Hippocampal formation (tissue), 2 donors: ENCODE measurements around the gene PIP5K1A.
"Not testable (repeated sequence)": the region's sequence is repeated elsewhere in the genome, so short reads cannot be mapped to it uniquely, and the experiment has no call there.

Source experiments
- DNase-seq, 2 donors: peaks; one replicate each; lab custom pipeline; 2025; lab: John Stamatoyannopoulos, UW

Gene PIP5K1A

DNA sequence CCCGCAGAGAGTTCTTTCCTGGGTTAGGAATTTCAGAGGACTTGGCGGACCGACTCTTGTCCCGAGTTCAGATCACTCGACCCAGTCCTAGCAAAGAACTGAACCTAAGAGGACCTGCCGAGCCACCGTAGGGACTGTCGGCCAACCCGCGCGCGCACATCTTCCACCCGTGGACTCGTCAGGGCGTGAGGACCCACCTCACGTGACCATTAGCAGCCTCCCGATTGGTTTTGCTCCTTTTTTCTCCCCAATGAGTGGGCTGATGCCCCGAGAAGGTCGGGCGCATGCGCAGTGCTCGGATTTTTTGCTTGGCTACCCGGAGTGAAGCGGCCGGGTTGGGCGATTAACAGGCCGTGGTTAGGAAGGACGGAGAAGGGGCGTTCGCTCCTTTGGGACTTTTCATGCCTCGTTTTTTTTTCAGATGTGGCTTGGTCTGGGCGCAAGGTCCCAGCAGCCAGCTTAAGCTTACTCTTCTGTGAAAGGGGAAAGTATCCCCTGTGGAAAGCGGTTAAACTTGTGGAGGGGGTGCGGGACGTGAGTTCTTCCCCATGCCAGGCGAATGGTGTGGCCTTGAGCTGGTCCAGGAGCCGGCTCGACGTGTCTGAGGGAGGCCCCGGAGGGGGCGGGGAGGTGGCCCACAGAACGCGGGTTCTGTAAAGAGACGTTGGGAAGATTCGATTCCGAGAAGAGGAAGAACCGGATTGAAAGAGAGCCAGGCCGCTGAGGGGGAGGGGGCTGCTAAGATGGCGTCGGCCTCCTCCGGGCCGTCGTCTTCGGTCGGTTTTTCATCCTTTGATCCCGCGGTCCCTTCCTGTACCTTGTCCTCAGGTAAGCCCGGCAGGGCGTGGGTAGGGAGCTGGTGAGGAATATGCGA lies at the start of gene PIP5K1A:
TSS of gene PIP5K1A (plus strand) at position 299 of the 874 bp plus-strand sequence. CDS start at position 744, 445 bp downstream.
- DNase-seq = peak; percentile 97 to 98

- DNase-seq = peak; percentile 3 to 17
Measured at GRCh38 chr1:151156515-151156819, 41.9 kb upstream of the PIP5K1A start, which contains the start of gene TNFAIP8L2. Gene TNFAIP8L2, plus strand, starts transcription at chr1:151156649. Its CDS starts 2,049 bp downstream, at chr1:151158698.

DNA sequence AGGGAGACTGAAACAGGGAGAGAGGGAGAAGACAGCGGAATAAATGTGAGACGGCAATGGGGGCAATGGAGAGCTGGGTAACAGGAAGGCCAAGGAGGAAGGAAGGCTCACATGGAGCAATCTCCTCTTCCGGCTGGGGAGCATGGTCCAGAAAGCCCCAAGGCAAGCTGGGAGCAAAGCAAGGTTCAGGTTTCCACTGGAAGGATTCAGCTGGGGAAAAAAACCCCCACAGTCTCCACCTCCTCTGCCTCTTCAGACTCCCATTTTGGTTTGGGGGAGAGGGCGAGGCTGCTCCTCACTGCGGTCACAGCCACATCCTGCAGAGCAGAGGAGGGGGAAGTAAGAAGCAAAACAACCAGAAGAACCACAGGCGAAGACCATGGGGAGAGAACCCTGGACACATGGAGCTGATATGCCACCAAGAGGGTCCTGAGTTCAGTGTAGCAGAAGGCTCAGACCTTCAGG lies 41.3 kb upstream of the PIP5K1A start:
- no peak for DNase-seq

DNA sequence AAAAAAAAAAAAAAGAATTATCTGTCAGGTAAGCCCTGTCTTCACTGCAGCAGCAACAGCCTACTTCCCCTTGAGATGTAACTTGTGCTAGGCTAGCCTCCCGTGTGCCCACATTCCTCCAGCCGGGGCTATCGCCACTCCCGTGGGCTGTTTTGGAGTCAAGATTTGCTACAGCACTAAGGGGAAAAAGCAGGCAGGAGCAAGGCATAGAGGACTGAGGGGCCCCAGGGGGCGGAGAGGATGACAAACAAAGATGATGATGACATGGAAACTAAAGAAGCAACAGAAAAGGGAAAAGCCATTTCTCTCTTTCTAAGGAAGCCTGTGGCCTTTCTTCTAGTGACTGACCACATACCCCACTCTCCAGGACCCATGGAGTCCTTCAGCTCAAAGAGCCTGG lies 40.0 kb upstream of the PIP5K1A start:
- DNase-seq = no peak

DNA sequence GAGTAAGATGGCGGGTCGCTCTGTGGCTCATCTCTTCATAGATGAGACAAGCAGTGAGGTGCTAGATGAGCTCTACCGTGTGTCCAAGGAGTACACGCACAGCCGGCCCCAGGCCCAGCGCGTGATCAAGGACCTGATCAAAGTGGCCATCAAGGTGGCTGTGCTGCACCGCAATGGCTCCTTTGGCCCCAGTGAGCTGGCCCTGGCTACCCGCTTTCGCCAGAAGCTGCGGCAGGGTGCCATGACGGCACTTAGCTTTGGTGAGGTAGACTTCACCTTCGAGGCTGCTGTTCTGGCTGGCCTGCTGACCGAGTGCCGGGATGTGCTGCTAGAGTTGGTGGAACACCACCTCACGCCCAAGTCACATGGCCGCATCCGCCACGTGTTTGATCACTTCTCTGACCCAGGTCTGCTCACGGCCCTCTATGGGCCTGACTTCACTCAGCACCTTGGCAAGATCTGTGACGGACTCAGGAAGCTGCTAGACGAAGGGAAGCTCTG lies 39.6 kb upstream of the PIP5K1A start:
- DNase-seq = no peak

GRCh38 chr1:151159373-151159772 lies 39.0 kb upstream of the PIP5K1A start:
- DNase-seq = no peak

DNA sequence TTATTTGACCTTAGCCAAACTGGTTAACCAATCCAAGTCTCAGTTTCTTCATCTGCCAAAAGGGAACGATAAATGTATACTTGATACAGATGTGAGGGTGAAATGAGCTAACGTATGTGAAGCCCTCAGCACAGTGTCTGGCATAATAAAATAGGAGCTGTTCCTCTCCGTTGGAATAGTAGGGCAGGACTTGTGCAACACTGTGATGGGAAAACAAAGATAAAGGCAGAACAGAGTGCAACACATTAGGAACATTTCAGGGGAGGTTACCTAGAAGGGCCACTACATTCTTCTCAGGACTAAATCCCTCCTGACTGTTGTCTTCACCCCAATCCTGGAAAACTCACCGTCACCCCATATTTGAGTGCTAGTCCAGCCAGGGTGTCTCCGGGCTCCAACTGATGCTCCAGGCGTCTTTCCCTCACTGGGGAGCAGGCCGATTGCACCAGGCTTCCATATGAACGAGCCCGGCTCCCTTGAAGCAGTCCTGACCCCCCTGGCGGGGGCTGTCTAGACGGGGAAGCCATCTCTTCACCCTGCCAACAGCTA lies 33.5 kb upstream of the PIP5K1A start:
- no peak for DNase-seq

DNA sequence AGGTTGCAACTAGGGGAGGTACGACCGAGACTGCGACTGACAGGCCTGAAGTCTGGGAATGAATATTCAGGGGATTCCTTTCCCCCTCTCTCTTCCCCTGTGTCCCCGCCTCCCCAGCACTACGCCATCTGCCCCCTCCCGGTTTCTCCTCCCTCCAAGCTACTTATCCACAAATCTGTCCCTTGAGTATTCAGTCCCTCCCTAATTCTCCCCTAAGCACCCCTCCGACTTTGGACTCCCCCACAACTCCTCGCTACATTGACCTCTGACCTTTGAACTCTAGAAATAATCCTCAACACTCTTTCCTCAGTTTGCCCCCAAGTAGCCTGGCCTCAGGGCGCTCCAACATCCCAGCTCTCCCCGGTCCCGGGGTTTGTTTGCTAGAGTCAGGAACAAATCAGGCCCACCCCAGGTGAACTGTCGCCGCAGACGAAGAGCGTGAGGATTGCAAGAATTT lies 33.0 kb upstream of the PIP5K1A start:
- peak; percentile 49 to 52 for DNase-seq

DNA sequence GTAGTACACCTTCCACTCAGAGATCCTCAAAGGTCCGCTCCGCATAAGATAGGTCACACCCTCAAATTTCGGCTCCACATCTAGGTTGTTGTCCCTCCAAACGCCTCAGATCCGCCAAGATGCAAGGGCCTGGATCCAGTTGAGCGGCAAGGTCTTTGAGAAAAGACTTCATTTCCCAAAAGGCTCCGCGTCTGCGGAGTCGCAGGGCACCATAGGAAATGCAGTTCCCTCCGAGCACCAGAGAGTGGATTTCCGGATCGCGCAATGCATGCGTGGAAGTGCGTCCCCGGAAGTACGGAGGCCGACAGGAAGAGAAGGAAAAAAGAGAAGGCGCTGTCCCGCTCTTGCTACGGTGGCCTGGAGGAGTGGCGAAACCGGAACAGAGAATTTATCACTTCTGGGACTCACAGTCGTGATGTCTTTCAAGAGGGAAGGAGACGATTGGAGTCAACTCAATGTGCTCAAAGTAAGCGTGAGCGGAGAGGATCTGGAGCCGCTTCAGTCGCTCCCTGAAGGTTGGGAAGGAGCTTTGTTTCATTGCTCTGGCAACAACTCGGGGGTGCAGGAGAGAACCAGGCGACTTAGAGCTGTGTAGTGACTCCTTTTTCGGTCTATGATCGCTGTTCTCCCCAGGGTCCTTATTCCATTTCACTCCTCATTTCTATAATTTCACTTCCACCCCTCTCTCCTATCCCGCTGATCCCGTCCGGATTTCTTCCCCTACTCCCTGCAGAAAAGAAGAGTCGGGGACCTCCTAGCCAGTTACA lies 32.4 kb upstream of the PIP5K1A start, which contains the start of the genes LYSMD1 and SCNM1:
TSS of gene LYSMD1 (minus strand) at position 165 of the 767 bp plus-strand sequence. CDS start 644 bp downstream, outside the sequence.
TSS of gene SCNM1 (plus strand) at position 407 of the 767 bp plus-strand sequence. CDS start at position 416, 9 bp downstream.
- DNase-seq = peak; percentile 97 to 98

DNA sequence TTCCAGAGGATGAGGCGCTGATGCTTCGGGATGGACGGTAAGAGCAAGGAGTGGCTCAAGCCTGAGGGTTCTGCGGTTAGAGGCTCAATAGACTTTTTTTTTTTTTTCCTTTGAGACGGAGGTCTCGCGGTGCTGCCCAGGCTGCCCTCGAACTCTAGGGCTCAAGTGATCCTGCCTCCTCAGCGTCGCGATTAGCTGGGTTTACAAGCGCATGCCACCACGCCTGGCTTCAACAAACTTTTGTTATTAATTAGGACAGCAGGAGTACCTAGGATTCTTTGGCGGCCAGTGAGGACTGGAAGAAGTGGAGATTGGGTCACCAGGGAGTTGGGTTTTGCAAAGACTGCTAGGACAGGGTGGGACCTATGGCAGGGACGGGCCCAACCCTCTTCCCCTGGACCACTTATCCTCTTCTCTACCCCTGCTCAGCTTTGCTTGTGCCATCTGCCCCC lies 31.8 kb upstream of the PIP5K1A start:
- no peak for DNase-seq

GRCh38 chr1:151167116-151167515 lies 31.2 kb upstream of the PIP5K1A start:
- DNase-seq = no peak

DNA sequence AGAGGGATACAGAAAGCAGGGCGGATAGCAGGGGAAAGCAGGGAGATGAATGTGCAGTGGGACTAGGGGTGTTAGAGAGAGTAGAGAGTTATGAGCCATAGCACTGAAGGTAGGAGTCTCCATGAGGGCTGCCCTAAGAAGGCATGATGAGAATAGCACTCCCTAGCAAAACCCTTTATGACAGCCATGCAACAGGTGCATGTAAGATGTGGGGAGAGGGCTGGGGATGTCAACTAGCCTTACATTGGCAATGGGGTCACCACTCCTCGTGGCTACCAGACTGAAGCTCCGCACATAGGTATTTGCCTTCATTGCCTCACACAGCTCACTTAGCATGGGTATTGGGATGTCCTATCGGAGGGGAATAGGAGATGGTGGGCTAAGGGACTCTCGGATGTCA lies 27.2 kb upstream of the PIP5K1A start:
- no peak for DNase-seq

GRCh38 chr1:151175041-151175741 lies 23.2 kb upstream of the PIP5K1A start:
- DNase-seq = peak; percentile 50 to 77

DNA sequence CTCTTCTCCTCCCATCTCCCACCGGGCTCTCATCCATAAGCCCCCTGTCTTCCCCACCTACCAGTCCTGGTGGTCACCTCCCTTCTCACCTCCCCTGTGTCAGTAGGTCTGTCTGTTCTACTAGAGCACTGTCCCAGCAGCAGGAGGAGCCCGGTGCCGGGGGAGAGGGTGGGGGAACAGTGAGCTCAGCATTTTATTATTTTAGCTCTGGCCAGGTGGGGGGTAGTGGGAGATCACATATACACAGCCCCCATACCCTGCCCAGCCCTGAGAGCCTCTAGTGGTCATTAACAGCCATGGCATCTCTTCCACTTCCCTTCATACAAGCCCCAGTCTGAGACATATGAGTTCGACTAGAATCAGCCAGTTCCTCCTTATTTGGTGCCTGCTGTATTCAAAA lies 22.5 kb upstream of the PIP5K1A start, which contains the start of gene TMOD4:
TSS of gene TMOD4 (minus strand) at position 119 of the 400 bp plus-strand sequence. CDS start 1,106 bp downstream, outside the sequence.
- no peak for DNase-seq

- DNase-seq = no peak
Measured at GRCh38 chr1:151176514-151177045, 21.8 kb upstream of the PIP5K1A start.

GRCh38 chr1:151184211-151184610 lies 14.1 kb upstream of the PIP5K1A start:
- no peak for DNase-seq

GRCh38 chr1:151187205-151187604 lies 11.1 kb upstream of the PIP5K1A start:
- no peak for DNase-seq

- not testable (repeated sequence) for DNase-seq
Measured at GRCh38 chr1:151188667-151189066, 9.7 kb upstream of the PIP5K1A start.

- DNase-seq = peak; percentile 69 to 85
Measured at GRCh38 chr1:151189637-151190445, 8.5 kb upstream of the PIP5K1A start, which contains the start of gene VPS72. Gene VPS72, minus strand, starts transcription at chr1:151190197. Its CDS starts 76 bp downstream, at chr1:151190121.

DNA sequence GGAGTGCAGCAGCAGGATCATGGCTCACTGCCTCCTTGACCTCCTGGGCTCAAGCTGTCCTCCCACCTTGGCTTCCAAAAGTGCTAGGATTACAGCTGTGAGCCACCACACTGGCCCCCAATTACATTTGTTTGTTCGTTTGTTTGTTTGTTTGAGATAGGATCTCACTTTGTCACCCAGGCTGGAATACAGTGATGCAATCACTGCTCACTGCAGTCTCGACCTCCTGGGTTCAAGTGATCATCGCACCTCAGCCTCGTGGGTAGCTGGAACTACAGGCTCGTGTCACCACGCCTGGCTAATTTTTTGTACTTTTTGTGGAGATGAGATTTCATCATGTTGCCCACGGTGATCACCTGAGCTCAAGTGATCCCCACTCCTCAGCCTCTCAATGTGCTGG lies 6.3 kb upstream of the PIP5K1A start:
- no peak for DNase-seq
